CD4-positive, alpha-beta T cell treated with Interleukin-6 for 4 hours (primary cell): ENCODE measurements around the gene FAM53B.

Experiments used
- DNase-seq: peaks from one replicate; pipeline ENCODE4 v3.0.0-alpha.2; 2020; ENCODE audit warnings: mixed read lengths

FAM53B gene

DNA sequence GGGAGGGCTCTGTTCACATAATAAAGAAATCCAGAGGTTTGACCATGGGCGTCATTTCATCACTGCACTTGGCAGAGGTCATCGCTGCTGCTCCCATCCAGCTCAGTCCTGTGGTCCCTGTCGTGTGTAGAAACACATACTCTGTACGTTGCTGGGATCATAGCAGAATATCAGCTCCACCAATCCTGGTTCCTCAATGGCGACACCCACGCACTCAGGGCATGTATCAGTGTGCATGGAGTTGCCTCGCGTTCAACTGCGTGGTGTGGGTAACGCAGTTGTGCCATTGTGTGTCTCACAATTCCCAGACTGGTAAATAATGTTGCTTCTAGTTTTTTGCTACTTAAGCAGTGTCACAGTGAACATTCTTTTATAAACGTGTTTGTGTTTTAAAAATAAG is 171.4 kb downstream of the FAM53B start:
- no peak for DNase-seq

DNA sequence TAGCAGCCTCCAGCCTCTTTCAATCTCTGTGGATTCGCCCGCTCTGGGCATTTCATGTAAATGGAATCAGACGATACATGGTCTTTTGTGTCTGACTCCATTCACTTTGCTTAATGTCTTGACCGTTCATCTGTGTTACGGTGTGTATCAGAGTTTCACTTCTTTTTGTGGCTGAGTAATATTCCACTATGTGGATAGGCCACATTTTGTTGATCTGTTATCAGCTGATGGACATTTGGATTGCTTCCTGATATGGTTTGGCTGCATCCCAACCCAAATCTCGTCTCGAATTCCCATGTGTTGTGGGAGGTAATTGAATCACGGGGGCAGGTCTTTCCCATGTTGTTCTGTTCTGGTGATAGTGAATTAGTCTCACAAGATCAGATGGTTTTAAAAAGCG is 173.5 kb downstream of the FAM53B start:
- DNase-seq, result no peak

DNA sequence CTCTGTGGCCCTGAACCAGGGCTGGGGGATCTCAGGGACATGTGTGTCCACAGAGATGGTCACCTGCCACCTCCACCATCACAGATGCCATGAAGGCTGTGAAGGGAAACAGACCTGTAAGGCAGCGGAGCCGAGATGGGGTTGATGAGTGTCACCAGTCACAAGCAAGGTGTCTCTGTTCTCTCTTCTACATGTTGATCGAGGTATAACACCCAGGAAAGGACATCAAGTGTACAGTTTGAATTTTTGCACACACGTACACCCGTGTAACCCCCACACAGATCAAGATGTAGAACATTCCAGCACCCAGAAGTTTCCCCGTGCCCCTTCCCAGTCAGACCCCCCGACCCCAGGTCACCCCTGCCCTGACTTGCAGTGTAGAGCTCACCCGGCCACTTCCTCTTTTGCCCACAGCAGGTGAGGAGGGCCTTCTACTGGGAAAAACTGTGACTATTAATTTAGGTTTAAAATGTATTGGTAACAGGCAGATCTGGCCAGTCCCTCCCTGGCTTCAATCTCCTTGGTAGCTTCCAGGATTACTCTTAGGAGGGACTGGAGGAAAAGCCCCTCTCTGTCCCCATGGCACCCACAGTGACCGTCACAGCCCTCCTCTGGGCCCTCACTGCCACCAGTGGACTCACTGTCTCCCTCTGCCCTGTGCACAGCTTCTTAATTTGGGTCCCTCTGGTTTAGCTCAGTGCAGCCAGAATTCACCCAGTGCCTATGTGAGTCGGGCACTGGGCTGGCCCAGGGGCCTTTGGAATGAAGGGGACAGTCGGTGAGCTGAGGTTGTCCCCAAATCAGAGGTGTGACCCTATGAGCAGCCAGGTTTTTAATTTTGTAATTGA is 174.3 kb downstream of the FAM53B start:
- DNase-seq, result no peak
